Bronchial epithelial cell (primary cell): ENCODE results near the gene CABLES1. TPM values are rescaled to one million over a fixed set of nuclear protein-coding genes. Genes with fewer than 3 reads are reported as not detected.

Experiments
- DNase-seq: peaks from one replicate; pipeline ENCODE4 v3.0.0-alpha.2; 2010; ENCODE audit warnings: low read depth
- FAIRE-seq: peaks from 2 replicates; lab custom pipeline; 2011; peaks lifted over from hg19 to GRCh38; lab: Jason Lieb, UNC
- H3K27me3 ChIP-seq: 2 replicates; pipeline ENCODE4 v1.5.1; 2011; ENCODE audit warnings: low read length; ENCODE audit not compliant: control insufficient read depth, insufficient read depth
- H3K36me3 ChIP-seq: 2 replicates; pipeline ENCODE4 v1.5.1; 2011; ENCODE audit warnings: low read length; ENCODE audit not compliant: control insufficient read depth, insufficient read depth
- H3K4me3 ChIP-seq: 2 replicates; pipeline ENCODE4 v1.5.1; 2011; ENCODE audit warnings: mild to moderate bottlenecking, low read depth, low read length, control low read depth
- total RNA-seq: library from RNA; depleted of rRNA; stranded (reverse); fragments of >200 nt; gene quantifications from 2 replicates; pipeline ENCODE4 v1.2.1, GENCODE V29; 2014
- TF ChIP-seq, protein P1 (sequence below): IDR thresholded peaks from 2 replicates; pipeline ENCODE4 v1.5.1; 2011; ENCODE audit warnings: mild to moderate bottlenecking, moderate library complexity, low read length, control low read depth, inconsistent platforms; ENCODE audit not compliant: insufficient read depth, severe bottlenecking

CABLES1 gene
- total RNA-seq, 1 donor from 2014 or later: 0.26 TPM

DNA sequence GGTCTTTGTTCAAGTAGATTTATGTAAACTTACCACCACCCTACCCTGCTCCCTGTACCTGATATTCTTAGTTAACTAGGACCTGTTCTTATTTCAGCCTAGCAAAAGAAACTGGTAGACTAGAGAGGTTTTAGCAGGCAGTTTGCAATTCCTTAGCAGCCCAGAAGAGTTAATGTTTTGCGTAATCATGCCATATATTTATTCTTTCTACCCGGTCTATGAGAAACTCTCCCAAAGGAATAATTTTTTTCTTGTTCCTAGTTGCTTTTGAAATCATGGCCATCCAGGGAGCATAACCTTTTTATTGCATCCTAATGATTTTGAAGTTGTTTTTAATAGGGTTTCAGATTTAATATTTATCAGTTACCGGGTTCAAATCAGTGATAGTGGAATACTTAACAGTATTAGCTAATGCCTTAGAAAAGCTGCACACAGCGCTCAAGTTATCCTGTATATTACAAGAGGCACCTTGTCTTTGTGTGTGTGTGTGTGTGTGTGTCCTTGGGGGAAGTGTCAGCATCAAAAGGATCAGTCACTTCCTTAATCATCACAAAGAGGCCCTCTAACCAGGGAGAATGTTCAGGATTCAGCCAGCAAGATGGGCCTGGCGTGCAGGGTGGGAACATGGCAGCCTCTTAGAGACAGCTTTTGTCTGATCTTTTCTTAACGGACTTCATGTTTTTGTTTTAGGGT lies 52.9 kb downstream of the CABLES1 start:
- H3K4me3 ChIP-seq: no peak overlapping the region
- no peak for DNase-seq
- peaks cover 2% of the 10 kb centered on the region for H3K27me3 ChIP-seq
- TF ChIP-seq, protein P1, sequence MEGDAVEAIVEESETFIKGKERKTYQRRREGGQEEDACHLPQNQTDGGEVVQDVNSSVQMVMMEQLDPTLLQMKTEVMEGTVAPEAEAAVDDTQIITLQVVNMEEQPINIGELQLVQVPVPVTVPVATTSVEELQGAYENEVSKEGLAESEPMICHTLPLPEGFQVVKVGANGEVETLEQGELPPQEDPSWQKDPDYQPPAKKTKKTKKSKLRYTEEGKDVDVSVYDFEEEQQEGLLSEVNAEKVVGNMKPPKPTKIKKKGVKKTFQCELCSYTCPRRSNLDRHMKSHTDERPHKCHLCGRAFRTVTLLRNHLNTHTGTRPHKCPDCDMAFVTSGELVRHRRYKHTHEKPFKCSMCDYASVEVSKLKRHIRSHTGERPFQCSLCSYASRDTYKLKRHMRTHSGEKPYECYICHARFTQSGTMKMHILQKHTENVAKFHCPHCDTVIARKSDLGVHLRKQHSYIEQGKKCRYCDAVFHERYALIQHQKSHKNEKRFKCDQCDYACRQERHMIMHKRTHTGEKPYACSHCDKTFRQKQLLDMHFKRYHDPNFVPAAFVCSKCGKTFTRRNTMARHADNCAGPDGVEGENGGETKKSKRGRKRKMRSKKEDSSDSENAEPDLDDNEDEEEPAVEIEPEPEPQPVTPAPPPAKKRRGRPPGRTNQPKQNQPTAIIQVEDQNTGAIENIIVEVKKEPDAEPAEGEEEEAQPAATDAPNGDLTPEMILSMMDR: no peak
- no peaks in the 10 kb centered on the region for H3K36me3 ChIP-seq
- FAIRE-seq: no peak

DNA sequence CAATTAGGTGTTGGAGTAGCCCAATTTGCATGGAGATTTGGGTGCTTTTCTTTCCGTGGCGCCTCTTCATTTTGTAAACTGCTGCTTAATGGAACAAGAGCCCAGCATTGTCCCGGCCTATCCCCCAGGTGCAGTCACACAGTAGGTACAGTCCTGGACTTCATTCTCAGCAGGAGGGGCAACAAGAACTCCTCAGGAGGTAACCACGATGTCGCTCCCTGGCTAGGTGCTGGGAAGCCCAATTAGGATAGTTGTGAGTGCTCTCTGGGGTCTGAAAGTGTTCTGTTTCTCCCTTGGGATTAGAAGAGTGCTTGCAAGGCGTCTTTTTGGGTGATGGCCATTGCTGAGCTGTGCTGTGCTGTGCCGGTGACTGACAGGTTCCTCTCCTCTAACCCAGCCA lies 53.8 kb downstream of the CABLES1 start:
- FAIRE-seq: no peak
- H3K4me3 ChIP-seq: no peak overlapping the region
- DNase-seq: no peak
- TF ChIP-seq, protein P1: no peak
- H3K36me3 ChIP-seq: no peaks in the 10 kb centered on the region
- peaks cover 2% of the 10 kb centered on the region for H3K27me3 ChIP-seq

DNA sequence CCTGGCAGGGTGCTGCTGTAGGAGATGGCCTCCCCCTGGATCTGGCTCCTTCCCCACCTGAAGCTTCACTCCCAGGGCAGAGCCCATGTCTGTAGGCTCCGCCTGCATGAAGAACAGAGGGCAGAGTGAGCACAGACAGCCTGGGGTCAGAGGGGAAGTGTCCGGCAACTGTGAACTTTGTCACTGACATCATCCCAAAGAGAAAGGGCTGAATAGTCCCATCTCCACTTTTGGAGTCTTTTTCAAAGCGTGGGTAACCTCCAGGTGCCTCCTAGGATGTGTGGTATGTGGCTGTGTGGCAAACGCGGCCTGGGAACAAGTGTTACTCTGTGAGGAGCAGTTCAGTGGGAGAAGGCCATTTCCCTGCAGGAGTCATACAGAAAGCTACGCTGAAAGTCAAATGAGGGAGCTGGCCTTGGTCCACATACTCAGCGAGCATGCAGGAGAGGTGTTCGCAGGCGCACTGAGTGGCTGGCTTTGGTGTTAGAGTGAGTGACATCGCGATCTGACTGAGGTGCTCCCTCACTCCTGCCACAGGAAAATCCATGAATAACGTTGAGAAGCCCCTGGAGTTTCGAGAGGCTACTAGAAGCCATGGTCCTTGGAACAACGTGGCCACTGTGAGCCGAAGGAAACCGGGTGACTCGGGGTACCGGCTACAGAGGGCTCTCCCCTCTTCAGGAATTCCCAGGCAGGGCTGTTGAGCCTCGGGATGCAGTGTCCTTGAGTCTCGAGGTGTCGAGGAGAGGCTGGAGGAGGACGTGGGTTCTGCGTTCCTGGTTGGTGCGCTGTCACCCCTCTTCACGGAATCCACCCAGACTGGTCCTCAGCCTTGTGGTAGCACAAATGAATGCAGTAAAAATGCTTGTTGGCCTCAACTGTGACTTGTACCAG lies 54.7 kb downstream of the CABLES1 start:
- no peak overlapping the region for H3K4me3 ChIP-seq
- H3K36me3 ChIP-seq: no peaks in the 10 kb centered on the region
- TF ChIP-seq, protein P1: no peak
- no peak for DNase-seq
- H3K27me3 ChIP-seq: peaks cover 2% of the 10 kb centered on the region
- no peak for FAIRE-seq

DNA sequence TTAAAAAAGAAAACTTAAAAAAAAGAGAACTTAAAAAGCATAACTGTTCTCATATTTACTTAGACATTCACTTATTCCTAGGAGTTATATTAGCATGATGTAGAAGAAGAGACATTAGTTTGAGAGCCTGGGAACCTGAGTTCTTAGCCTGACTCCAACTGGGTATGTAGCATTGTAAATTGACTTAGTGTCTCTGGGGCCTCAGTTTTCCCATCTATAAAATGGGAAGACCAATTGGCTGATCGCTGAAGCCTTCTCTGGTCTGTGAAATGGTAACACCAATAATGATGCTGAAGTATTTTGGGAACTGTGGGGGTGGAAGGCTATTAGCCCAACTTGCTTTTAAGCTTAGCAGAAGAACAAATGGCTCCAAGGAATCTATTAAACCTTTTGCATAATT lies 55.9 kb downstream of the CABLES1 start:
- Histone ChIP-seq H3K4me3 (no peak overlapping the region), H3K27me3 (peaks cover 2% of the 10 kb centered on the region), H3K36me3 (no peaks in the 10 kb centered on the region)
- DNase-seq (no peak), FAIRE-seq (no peak)
- TF ChIP-seq, protein P1: no peak

DNA sequence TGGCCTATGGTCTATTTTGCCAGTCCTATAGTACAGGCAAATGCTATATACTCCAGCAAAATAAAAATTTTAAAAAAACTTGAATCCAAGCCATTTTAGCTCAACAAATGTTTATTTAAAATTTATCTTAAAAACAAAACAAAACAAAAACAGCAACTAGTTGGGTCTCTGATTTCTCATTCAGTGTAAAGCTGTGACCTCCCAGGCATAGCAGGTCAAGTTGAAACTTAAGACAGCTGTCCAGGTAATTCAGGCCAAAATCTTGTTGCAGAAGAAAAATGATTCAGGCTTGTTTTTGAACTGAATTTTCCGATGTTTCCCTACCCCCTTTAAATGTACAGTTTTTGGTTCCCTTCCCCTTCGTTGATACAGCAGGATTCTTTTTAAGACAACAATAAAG lies 58.5 kb downstream of the CABLES1 start:
- H3K36me3 ChIP-seq: no peaks in the 10 kb centered on the region
- TF ChIP-seq, protein P1: no peak
- peaks cover 4% of the 10 kb centered on the region for H3K27me3 ChIP-seq
- DNase-seq (no peak), FAIRE-seq (no peak)
- no peak overlapping the region for H3K4me3 ChIP-seq
